WTC11 (cell line): ENCODE data around the gene MRPS5. TPM values are rescaled to one million over a fixed set of nuclear protein-coding genes. Genes with fewer than 3 reads are reported as not detected.

Source experiments
- ATAC-seq: fragments of 200-7000 bp; cut with Tn5 transposase; 2 replicates; pipeline ENCODE4 v1.10.0; 2021; ENCODE audit warnings: mild to moderate bottlenecking, moderate library complexity
- CTCF ChIA-PET: fragments of 300-600 bp; sonication (Branson Sonifier 250); formaldehyde crosslinking; loops from one replicate; lab custom pipeline; 2021; ENCODE audit warnings: antibody characterized with exemption; lab: Charles Lee
- POLR2A ChIA-PET: fragments of 350-600 bp; sonication (Branson Sonifier 250); formaldehyde crosslinking; loops from one replicate; lab custom pipeline; 2021; ENCODE audit warnings: antibody characterized with exemption; lab: Charles Lee
- DNase-seq: peaks from one replicate; pipeline ENCODE4 v3.0.0; 2021; ENCODE audit warnings: low spot score
- H3K27ac Mint-ChIP-seq: 2 replicates; pipeline ENCODE4 v1.8.0; 2021; ENCODE audit warnings: mixed read lengths
- H3K27me3 Mint-ChIP-seq: 2 replicates; pipeline ENCODE4 v1.8.0; 2021; ENCODE audit warnings: low read depth, mild to moderate bottlenecking, moderate library complexity, mixed read lengths
- H3K36me3 Mint-ChIP-seq: 2 replicates; pipeline ENCODE4 v1.8.0; 2021; ENCODE audit warnings: mixed read lengths
- H3K4me1 Mint-ChIP-seq: 2 replicates; pipeline ENCODE4 v1.8.0; 2022; ENCODE audit warnings: mixed read lengths
- H3K4me3 Mint-ChIP-seq: 2 replicates; pipeline ENCODE4 v1.8.0; 2021; ENCODE audit warnings: mild to moderate bottlenecking, moderate library complexity, mixed read lengths
- H3K9me3 Mint-ChIP-seq: 2 replicates; pipeline ENCODE4 v1.8.0; 2021; ENCODE audit warnings: mixed read lengths
- CBFB ChIP-seq: sonication (generic); formaldehyde crosslinking; IDR thresholded peaks from 2 replicates; pipeline ENCODE4 v1.8.1; 2022; ENCODE audit warnings: mild to moderate bottlenecking, low read depth, missing genetic modification reagents
- ESRRA ChIP-seq: sonication (generic); formaldehyde crosslinking; IDR thresholded peaks from 2 replicates; pipeline ENCODE4 v1.8.1; 2022; ENCODE audit warnings: mild to moderate bottlenecking, missing genetic modification reagents, borderline replicate concordance
- FOXP1 ChIP-seq: sonication (generic); formaldehyde crosslinking; IDR thresholded peaks from 2 replicates; pipeline ENCODE4 v1.8.0; 2022; ENCODE audit warnings: missing genetic modification reagents, mild to moderate bottlenecking, moderate library complexity, borderline replicate concordance
- GTF2I ChIP-seq: fragments of 250-450 bp; sonication (Bioruptor Pico); conservative IDR thresholded peaks from 2 replicates; pipeline ENCODE4 v1.4.0; 2021; ENCODE audit warnings: mild to moderate bottlenecking
- NFATC4 ChIP-seq: fragments of 250-450 bp; sonication (Bioruptor Pico); IDR thresholded peaks from 2 replicates; pipeline ENCODE4 v1.9.0; 2021; ENCODE audit warnings: mild to moderate bottlenecking
- TEAD4 ChIP-seq: sonication (generic); formaldehyde crosslinking; IDR thresholded peaks from 2 replicates; pipeline ENCODE4 v1.8.0; 2022; ENCODE audit warnings: mild to moderate bottlenecking, missing genetic modification reagents
- ZNF138 ChIP-seq: sonication (generic); formaldehyde crosslinking; conservative IDR thresholded peaks from 2 replicates; pipeline ENCODE4 v1.8.1; 2022; ENCODE audit warnings: mild to moderate bottlenecking, moderate library complexity, missing genetic modification reagents
- ZNF232 ChIP-seq: sonication (generic); formaldehyde crosslinking; IDR thresholded peaks from 2 replicates; pipeline ENCODE4 v1.8.0; 2022; ENCODE audit warnings: mild to moderate bottlenecking, missing genetic modification reagents
- ZNF671 ChIP-seq: fragments of 250-450 bp; sonication (Bioruptor Pico); IDR thresholded peaks from 2 replicates; pipeline ENCODE4 v1.8.0; 2021; ENCODE audit warnings: mild to moderate bottlenecking
- total RNA-seq: library from RNA; stranded (reverse); gene quantifications from 3 replicates; pipeline ENCODE4 v1.2.3, GENCODE V29; 2021
- TF ChIP-seq, protein P1 (sequence below): sonication (generic); formaldehyde crosslinking; IDR thresholded peaks from 2 replicates; pipeline ENCODE4 v1.8.0; 2022; ENCODE audit warnings: mild to moderate bottlenecking, missing genetic modification reagents
- TF ChIP-seq, protein P2 (sequence below): sonication (generic); formaldehyde crosslinking; IDR thresholded peaks from 2 replicates; pipeline ENCODE4 v1.8.1; 2022; ENCODE audit warnings: mild to moderate bottlenecking, moderate library complexity, missing genetic modification reagents
- TF ChIP-seq, protein P3 (sequence below): sonication (generic); formaldehyde crosslinking; conservative IDR thresholded peaks from 2 replicates; pipeline ENCODE4 v1.8.1; 2022; ENCODE audit warnings: mild to moderate bottlenecking, missing genetic modification reagents
- TF ChIP-seq, protein P4 (sequence below): sonication (generic); formaldehyde crosslinking; conservative IDR thresholded peaks from 2 replicates; pipeline ENCODE4 v1.8.1; 2023; ENCODE audit warnings: mild to moderate bottlenecking, low read depth, missing genetic modification reagents, moderate library complexity
- TF ChIP-seq, protein P5 (sequence below): sonication (generic); formaldehyde crosslinking; IDR thresholded peaks from 2 replicates; pipeline ENCODE4 v1.8.0; 2023; ENCODE audit warnings: missing genetic modification reagents
- TF ChIP-seq, protein P6 (sequence below): sonication (generic); formaldehyde crosslinking; IDR thresholded peaks from 2 replicates; pipeline ENCODE4 v1.8.1; 2023; ENCODE audit warnings: mild to moderate bottlenecking, moderate library complexity, missing genetic modification reagents

MRPS5 gene
- total RNA-seq, 1 experiment from 2014 or later, result 70.3 TPM

DNA sequence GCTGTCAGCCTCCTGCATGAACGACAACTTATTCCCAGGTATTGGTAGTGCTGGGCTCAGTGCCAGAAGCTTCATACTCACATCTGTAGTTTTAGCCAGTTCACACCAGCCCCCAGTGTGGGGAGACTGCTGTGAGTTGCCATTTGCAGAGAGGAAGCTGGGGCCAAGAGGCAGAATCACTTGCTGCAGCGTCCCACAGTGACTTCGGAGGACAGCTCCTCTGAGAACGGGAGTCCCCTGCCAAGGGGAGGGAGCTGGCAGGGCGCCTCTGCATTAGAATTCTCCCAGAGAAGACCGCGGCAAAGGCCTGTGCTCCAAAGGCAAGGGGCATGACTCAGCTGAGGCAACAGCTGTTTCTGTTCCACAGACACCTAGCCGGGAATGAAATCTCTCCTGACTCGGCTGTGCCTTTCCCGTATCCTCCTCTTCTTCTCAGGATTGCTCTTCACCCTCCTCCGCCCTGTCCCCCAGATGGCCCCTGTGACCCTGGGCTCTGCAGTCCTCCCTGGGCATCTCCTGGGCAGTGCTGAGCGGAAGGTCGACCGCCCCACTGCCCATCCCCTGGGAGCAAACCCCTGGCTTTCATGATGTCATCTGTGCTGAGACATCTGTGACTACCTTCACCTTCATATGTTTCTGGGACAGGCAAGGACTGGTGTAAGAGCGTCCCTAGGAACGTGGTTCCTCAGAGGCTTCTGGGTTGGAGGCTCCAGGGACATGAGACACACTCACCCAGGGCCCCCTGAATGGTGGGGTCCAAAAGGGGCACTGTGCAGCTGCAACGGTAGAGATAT is 78.1 kb downstream of the MRPS5 start:
- ChIA-PET POLR2A (no interaction called here), CTCF (interaction anchor here (1.1 to 7.7 kb wide), 8 partner anchors 10 to 87 kb away, joined by 3 to 70 read pairs (median 5); partner anchors contain the start of gene MAL)
- Mint-ChIP-seq H3K27me3 (peaks cover 2% of the 10 kb centered on the region; the same call in 1 of the 2 replicates), H3K36me3 (no peaks in the 10 kb centered on the region), H3K9me3 (peaks cover 10% of the 10 kb centered on the region), H3K27ac (no peak overlapping the region), H3K4me3 (no peak overlapping the region), H3K4me1 (peaks cover 11% of the 10 kb centered on the region; the same call in 1 of the 2 replicates)
- DNase-seq (no peak), ATAC-seq (no peak)
- TF ChIP-seq, protein P1, sequence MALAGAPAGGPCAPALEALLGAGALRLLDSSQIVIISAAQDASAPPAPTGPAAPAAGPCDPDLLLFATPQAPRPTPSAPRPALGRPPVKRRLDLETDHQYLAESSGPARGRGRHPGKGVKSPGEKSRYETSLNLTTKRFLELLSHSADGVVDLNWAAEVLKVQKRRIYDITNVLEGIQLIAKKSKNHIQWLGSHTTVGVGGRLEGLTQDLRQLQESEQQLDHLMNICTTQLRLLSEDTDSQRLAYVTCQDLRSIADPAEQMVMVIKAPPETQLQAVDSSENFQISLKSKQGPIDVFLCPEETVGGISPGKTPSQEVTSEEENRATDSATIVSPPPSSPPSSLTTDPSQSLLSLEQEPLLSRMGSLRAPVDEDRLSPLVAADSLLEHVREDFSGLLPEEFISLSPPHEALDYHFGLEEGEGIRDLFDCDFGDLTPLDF, result no peak
- no peak for TF ChIP-seq TEAD4 (CRISPR knock-in tag)
- no peak for TF ChIP-seq ESRRA (CRISPR knock-in tag)
- TF ChIP-seq, protein P2, sequence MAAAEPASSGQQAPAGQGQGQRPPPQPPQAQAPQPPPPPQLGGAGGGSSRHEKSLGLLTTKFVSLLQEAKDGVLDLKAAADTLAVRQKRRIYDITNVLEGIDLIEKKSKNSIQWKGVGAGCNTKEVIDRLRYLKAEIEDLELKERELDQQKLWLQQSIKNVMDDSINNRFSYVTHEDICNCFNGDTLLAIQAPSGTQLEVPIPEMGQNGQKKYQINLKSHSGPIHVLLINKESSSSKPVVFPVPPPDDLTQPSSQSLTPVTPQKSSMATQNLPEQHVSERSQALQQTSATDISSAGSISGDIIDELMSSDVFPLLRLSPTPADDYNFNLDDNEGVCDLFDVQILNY (CRISPR knock-in tag), result no peak
- TF ChIP-seq, protein P3, sequence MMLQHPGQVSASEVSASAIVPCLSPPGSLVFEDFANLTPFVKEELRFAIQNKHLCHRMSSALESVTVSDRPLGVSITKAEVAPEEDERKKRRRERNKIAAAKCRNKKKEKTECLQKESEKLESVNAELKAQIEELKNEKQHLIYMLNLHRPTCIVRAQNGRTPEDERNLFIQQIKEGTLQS (CRISPR knock-in tag), result no peak
- TF ChIP-seq FOXP1 (CRISPR knock-in tag), result no peak
- TF ChIP-seq, protein P4, sequence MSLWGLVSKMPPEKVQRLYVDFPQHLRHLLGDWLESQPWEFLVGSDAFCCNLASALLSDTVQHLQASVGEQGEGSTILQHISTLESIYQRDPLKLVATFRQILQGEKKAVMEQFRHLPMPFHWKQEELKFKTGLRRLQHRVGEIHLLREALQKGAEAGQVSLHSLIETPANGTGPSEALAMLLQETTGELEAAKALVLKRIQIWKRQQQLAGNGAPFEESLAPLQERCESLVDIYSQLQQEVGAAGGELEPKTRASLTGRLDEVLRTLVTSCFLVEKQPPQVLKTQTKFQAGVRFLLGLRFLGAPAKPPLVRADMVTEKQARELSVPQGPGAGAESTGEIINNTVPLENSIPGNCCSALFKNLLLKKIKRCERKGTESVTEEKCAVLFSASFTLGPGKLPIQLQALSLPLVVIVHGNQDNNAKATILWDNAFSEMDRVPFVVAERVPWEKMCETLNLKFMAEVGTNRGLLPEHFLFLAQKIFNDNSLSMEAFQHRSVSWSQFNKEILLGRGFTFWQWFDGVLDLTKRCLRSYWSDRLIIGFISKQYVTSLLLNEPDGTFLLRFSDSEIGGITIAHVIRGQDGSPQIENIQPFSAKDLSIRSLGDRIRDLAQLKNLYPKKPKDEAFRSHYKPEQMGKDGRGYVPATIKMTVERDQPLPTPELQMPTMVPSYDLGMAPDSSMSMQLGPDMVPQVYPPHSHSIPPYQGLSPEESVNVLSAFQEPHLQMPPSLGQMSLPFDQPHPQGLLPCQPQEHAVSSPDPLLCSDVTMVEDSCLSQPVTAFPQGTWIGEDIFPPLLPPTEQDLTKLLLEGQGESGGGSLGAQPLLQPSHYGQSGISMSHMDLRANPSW (CRISPR knock-in tag), result no peak
- no peak for TF ChIP-seq NFATC4 (CRISPR knock-in tag)
- no peak for TF ChIP-seq ZNF138 (CRISPR knock-in tag)
- TF ChIP-seq, protein P5, sequence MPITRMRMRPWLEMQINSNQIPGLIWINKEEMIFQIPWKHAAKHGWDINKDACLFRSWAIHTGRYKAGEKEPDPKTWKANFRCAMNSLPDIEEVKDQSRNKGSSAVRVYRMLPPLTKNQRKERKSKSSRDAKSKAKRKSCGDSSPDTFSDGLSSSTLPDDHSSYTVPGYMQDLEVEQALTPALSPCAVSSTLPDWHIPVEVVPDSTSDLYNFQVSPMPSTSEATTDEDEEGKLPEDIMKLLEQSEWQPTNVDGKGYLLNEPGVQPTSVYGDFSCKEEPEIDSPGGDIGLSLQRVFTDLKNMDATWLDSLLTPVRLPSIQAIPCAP (CRISPR knock-in tag), result no peak
- TF ChIP-seq, protein P6, sequence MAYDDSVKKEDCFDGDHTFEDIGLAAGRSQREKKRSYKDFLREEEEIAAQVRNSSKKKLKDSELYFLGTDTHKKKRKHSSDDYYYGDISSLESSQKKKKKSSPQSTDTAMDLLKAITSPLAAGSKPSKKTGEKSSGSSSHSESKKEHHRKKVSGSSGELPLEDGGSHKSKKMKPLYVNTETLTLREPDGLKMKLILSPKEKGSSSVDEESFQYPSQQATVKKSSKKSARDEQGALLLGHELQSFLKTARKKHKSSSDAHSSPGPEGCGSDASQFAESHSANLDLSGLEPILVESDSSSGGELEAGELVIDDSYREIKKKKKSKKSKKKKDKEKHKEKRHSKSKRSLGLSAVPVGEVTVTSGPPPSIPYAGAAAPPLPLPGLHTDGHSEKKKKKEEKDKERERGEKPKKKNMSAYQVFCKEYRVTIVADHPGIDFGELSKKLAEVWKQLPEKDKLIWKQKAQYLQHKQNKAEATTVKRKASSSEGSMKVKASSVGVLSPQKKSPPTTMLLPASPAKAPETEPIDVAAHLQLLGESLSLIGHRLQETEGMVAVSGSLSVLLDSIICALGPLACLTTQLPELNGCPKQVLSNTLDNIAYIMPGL, result no peak

DNA sequence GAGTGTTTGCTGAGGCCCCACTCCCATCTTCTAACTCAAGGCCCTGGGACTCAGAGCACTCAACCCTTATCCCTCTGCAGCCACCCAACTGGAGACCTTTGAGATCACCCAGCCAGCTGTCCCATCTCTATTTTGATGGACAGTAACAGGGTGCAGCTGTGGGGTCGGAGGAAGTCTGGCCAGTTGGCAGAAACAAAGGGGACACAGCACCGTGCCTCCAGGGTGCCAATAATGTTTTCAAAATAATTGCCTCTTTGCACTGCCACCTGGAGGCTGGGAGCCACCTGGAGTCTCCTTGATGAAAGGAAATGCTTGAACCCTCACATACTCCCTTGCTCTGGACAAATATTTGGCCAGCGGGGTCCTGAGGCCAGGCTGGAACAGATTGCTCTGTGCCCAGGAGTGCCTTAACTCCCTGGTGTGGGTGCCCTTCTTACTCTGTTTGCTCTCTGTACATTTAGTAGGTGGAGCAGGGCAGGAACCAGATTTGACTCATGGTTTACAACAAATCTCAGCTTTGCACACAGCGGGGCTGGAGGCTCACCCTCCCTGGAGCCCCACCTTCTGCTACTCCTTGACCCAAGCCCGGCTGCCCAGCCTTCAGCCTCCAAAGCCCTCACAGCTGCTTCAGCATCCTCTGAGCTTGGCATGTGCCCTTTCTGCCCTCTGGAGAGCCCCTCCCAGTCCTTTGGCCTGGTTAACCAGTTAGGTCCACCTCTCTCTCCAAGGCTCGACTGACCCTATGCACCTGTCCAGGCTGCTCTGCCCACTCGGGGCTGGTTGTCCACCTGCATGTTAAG is 78.9 kb downstream of the MRPS5 start:
- POLR2A ChIA-PET, result no interaction called here
- Mint-ChIP-seq H3K36me3 (no peaks in the 10 kb centered on the region), H3K27me3 (peaks cover 2% of the 10 kb centered on the region; the same call in 1 of the 2 replicates), H3K9me3 (peaks cover 19% of the 10 kb centered on the region), H3K4me3 (no peak overlapping the region), H3K4me1 (peaks cover 6% of the 10 kb centered on the region; the same call in 1 of the 2 replicates), H3K27ac (no peak overlapping the region)
- ATAC-seq (no peak), DNase-seq (no peak)
- CTCF ChIA-PET, result interaction anchor here (1.1 to 7.7 kb wide), 8 partner anchors 11 to 189 kb away, joined by 3 to 70 read pairs (median 5); partner anchors contain the start of gene MAL
- TF ChIP-seq ZNF671 (CRISPR knock-in tag), result no peak
- TF ChIP-seq ZNF232 (CRISPR knock-in tag), result no peak
- TF ChIP-seq GTF2I, result no peak
- TF ChIP-seq, protein P5 (CRISPR knock-in tag), result no peak
- no peak for TF ChIP-seq CBFB (CRISPR knock-in tag)
